GM23248 (cell line): ENCODE measurements around the gene KDM4D.

ENCODE experiments used
- EZH2 ChIP-seq: fragments of 200-600 bp; sonication (generic); IDR thresholded peaks from 2 replicates; pipeline ENCODE4 v1.6.1; 2018; ENCODE audit warnings: antibody characterized with exemption, mild to moderate bottlenecking; ENCODE audit not compliant: insufficient read depth, poor library complexity, severe bottlenecking
- EZH2phosphoT487 ChIP-seq: fragments of 200-600 bp; sonication (generic); IDR thresholded peaks from 2 replicates; pipeline ENCODE4 v1.6.1; 2018; ENCODE audit warnings: antibody characterized with exemption, moderate library complexity, mild to moderate bottlenecking, low read depth; ENCODE audit not compliant: insufficient read depth

DNA sequence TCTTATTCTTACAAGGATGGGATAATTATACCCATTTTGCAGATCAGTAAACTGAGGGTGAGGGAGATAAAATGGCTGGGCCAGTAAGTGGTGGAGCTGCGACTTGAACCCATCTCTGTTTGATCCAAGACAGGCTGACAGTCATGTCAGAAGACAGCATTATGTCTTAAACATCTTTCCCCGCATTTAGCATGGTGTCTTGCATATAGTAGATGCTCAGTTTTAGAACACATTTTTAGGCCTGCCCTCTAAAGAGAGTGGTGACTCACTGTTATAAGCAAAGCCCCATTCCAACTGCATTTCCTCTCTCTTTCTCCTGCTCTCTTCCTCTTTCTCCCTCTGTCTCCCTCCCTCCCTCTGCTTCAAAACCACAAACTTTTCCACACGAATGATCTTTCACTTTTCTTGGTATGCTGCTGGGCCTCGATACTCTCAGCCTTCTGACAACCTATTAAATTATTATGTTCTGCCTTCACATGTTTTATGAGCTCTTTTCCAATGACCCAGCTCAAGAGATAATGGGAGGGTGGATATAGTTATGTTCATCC is 25.4 kb upstream of the KDM4D start:
- TF ChIP-seq EZH2 (no peak), EZH2phosphoT487 (no peak)
